Coronary artery (tissue), 2 donors: ENCODE results near the gene AKAP13.

Experiments
- DNase-seq: peaks from one replicate; pipeline ENCODE4 v3.0.0-alpha.2; 2017; ENCODE audit warnings: low spot score
- H3K27ac ChIP-seq, 2 donors: fragments of 200-600 bp; sonication (generic); one replicate each; pipeline ENCODE4 v1.5.1; 2016 to 2019
- H3K4me3 ChIP-seq: fragments of 200-600 bp; sonication (generic); 2 replicates; pipeline ENCODE4 v1.5.1; 2016; ENCODE audit warnings: mild to moderate bottlenecking, moderate library complexity
- CTCF ChIP-seq: fragments of 200-600 bp; sonication (generic); IDR thresholded peaks from one replicate; pipeline ENCODE4 v1.5.1; 2019; ENCODE audit warnings: antibody characterized with exemption

The AKAP13 gene

GRCh38 chr15:85764649-85765277, 384.4 kb downstream of the AKAP13 start:
- Histone ChIP-seq H3K4me3 (no peak overlapping the region), H3K27ac (peak overlapping the region; percentile 1 to 27)
- TF ChIP-seq CTCF, result no peak
- DNase-seq, result no peak

GRCh38 chr15:85766001-85766831, 385.8 kb downstream of the AKAP13 start:
- no peak for TF ChIP-seq CTCF
- H3K4me3 ChIP-seq, result no peak overlapping the region
- H3K27ac ChIP-seq, result peak overlapping the region in 1 of 2 donors; percentile 32
- DNase-seq, result no peak

GRCh38 chr15:85767785-85768529, 387.6 kb downstream of the AKAP13 start:
- Histone ChIP-seq H3K27ac (no peak overlapping the region), H3K4me3 (no peak overlapping the region)
- TF ChIP-seq CTCF, result no peak
- DNase-seq, result no peak

GRCh38 chr15:85768595-85769168, 388.3 kb downstream of the AKAP13 start:
- TF ChIP-seq CTCF, result no peak
- no peak for DNase-seq
- no peak overlapping the region for H3K27ac ChIP-seq
- no peak overlapping the region for H3K4me3 ChIP-seq

GRCh38 chr15:85769182-85769900, 388.9 kb downstream of the AKAP13 start:
- no peak overlapping the region for H3K27ac ChIP-seq
- no peak for TF ChIP-seq CTCF
- H3K4me3 ChIP-seq, result no peak overlapping the region
- no peak for DNase-seq
